Keratinocyte (primary cell): ENCODE measurements around the gene GAS6.

ENCODE experiments used
- CTCF ChIP-seq, 3 experiments: IDR thresholded peaks in 1 of 3; conservative IDR thresholded peaks in 1 of 3; optimal IDR thresholded peaks in 1 of 3; 2 replicates in 2 of 3; 3 replicates in 1 of 3; pipeline versions ENCODE3 to v1.5.1; 2011; ENCODE audit warnings: low read length in 3 of 3, mild to moderate bottlenecking in 3 of 3, moderate library complexity in 2 of 3, control low read depth in 1 of 3, inconsistent platforms in 1 of 3; ENCODE audit not compliant: insufficient read depth in 2 of 3; ENCODE audit errors: extremely low read depth in 1 of 3
- EZH2 ChIP-seq: IDR thresholded peaks from one replicate; pipeline ENCODE4 v1.6.1; 2012; ENCODE audit warnings: inconsistent platforms, mild to moderate bottlenecking, low read length, moderate library complexity

DNA sequence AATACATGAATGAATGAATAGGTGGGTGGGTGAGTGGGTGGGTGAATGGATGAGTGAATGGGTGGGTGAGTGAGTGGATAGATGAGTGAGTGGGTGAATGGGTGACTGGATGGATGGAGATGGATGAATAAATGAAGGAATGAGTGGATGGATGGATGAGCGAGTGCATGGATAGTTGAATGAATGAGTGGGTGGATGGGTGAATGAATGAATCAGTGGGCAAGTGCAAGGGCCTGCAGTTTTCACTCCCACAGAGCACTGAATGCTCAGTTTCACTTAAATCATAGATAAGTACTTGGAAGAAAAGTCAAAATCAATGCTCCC, 12.4 kb downstream of the GAS6 start:
- TF ChIP-seq CTCF (optimal IDR thresholded peaks at IDR 0.05 in 1 of 3, IDR thresholded peaks at IDR 0.05 in 1 of 3, conservative IDR thresholded peaks at IDR 0.05 in 1 of 3; ENCODE audit: extremely low read depth in 1 of 3, insufficient read depth in 2 of 3, low read length in 3 of 3): no peak
- TF ChIP-seq EZH2: no peak
